Upper lobe of right lung (tissue), 1 donor: Measurements from ENCODE around the gene RPH3AL. TPM values are rescaled to one million over a fixed set of nuclear protein-coding genes. Genes with fewer than 3 reads are reported as not detected.
A peak's percentile ranks its signal among the peaks of the same experiment; 100 is the strongest.
"Not testable (repeated sequence)": the region's sequence is repeated elsewhere in the genome, so short reads cannot be mapped to it uniquely, and the experiment has no call there.

Experiments
- ATAC-seq: fragments of 200-7000 bp; cut with Tn5 transposase; one replicate; pipeline ENCODE4 v1.9.1; 2020; ENCODE audit warnings: mild to moderate bottlenecking, moderate library complexity
- DNase-seq: peaks from one replicate; pipeline ENCODE4 v3.0.0-alpha.2; 2020
- H3K27ac ChIP-seq: fragments of 200-600 bp; one replicate; pipeline ENCODE4 v1.8.0; 2022
- H3K27me3 ChIP-seq: fragments of 200-600 bp; one replicate; pipeline ENCODE4 v1.8.0; 2022; ENCODE audit warnings: mild to moderate bottlenecking
- H3K36me3 ChIP-seq: fragments of 200-600 bp; one replicate; pipeline ENCODE4 v1.8.0; 2022
- H3K4me1 ChIP-seq: fragments of 200-600 bp; one replicate; pipeline ENCODE4 v1.8.0; 2022
- H3K4me3 ChIP-seq: fragments of 200-600 bp; one replicate; pipeline ENCODE4 v1.8.0; 2022; ENCODE audit warnings: mild to moderate bottlenecking
- H3K9me3 ChIP-seq: fragments of 200-600 bp; one replicate; pipeline ENCODE4 v1.8.0; 2022
- intact Hi-C: fragments of 100-400 bp; cut with DNase I; formaldehyde crosslinking; loops from one replicate; pipeline ENCODE4 v1.11.0; 2022
- total RNA-seq: library from RNA; stranded (reverse); fragmentation: NEBNext Ultra II Directional; extraction: Animal tissue kit (Norgen Biotek cat#: 25700); gene quantifications from one replicate; pipeline ENCODE4 v1.2.1, GENCODE V29; 2021
- TF ChIP-seq, protein P1 (sequence below): fragments of 200-600 bp; IDR thresholded peaks from one replicate; pipeline ENCODE4 v1.8.0; 2022; ENCODE audit warnings: antibody characterized with exemption
- donor health status: DM: no; HTN: yes; CAD: no; lungs with severe emphysema.

The RPH3AL gene
- total RNA-seq, 1 donor from 2014 or later: 33.3 TPM

- DNase-seq (peak; percentile 32), ATAC-seq (no peak)
- Histone ChIP-seq H3K9me3 (no peaks in the 10 kb centered on the region), H3K36me3 (no peaks in the 10 kb centered on the region), H3K27ac (no peak overlapping the region), H3K4me1 (no peaks in the 10 kb centered on the region), H3K27me3 (no peaks in the 10 kb centered on the region), H3K4me3 (no peak overlapping the region)
- TF ChIP-seq, protein P1, sequence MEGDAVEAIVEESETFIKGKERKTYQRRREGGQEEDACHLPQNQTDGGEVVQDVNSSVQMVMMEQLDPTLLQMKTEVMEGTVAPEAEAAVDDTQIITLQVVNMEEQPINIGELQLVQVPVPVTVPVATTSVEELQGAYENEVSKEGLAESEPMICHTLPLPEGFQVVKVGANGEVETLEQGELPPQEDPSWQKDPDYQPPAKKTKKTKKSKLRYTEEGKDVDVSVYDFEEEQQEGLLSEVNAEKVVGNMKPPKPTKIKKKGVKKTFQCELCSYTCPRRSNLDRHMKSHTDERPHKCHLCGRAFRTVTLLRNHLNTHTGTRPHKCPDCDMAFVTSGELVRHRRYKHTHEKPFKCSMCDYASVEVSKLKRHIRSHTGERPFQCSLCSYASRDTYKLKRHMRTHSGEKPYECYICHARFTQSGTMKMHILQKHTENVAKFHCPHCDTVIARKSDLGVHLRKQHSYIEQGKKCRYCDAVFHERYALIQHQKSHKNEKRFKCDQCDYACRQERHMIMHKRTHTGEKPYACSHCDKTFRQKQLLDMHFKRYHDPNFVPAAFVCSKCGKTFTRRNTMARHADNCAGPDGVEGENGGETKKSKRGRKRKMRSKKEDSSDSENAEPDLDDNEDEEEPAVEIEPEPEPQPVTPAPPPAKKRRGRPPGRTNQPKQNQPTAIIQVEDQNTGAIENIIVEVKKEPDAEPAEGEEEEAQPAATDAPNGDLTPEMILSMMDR: no peak
- intact Hi-C loops: no loop called here
Observed at GRCh38 chr17:237406-237955, 115.1 kb downstream of the RPH3AL start.

- DNase-seq: peak; percentile 58
- H3K27me3 ChIP-seq: no peaks in the 10 kb centered on the region
- ATAC-seq: no peak
- H3K9me3 ChIP-seq: no peaks in the 10 kb centered on the region
- H3K4me1 ChIP-seq: no peaks in the 10 kb centered on the region
- intact Hi-C loops: no loop called here
- H3K36me3 ChIP-seq: no peaks in the 10 kb centered on the region
- H3K4me3 ChIP-seq: no peak overlapping the region
- TF ChIP-seq, protein P1: no peak
- H3K27ac ChIP-seq: no peak overlapping the region
Observed at GRCh38 chr17:236641-237405, 115.8 kb downstream of the RPH3AL start.

DNA sequence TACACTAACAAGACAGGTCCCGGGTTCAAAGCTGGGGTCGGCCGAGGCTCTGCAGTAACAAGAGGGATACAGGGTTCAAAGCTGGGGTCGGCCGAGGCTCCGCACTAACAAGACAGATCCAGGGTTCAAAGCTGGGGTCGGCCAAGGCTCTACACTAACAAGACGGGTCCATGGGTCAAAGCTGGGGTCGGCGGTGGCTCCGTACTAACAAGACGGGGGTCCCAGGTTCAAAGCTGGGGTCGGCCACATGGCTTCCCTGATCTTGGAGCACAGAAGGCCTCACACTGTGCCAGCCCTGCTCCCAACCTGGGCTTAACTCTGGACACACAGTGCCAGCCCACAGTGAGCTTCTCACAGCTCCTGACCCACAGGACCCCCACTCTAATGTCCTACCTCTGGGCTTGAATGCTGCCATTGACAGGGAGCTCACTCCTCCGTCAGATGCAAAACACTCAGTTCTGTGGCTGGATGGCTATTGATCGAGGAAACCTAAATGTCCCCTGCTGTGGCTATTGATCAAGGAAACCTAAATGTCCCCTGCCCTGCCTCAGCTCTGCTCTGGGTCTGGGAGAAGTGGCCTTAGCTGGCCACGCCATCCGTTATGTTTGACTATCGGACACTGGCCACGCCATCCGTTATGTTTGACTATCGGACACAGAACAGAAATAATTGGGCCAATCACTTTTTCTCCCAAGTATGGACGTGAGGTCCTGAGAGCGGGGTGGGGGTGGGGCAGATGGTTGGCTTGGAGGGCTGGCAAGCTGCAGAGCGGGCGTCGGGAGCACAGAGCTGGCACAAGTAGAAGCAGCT is 116.6 kb downstream of the RPH3AL start:
- intact Hi-C loops: no loop called here
- TF ChIP-seq, protein P1: no peak
- H3K9me3 ChIP-seq: no peaks in the 10 kb centered on the region
- H3K27me3 ChIP-seq: no peaks in the 10 kb centered on the region
- H3K4me1 ChIP-seq: no peaks in the 10 kb centered on the region
- H3K4me3 ChIP-seq: no peak overlapping the region
- H3K27ac ChIP-seq: no peak overlapping the region
- no peak for ATAC-seq
- DNase-seq: peak; percentile 55
- H3K36me3 ChIP-seq: no peaks in the 10 kb centered on the region

GRCh38 chr17:234994-235830 is 117.4 kb downstream of the RPH3AL start:
- H3K9me3 ChIP-seq, H3K36me3 ChIP-seq, intact Hi-C loops, H3K4me1 ChIP-seq, H3K27me3 ChIP-seq, H3K4me3 ChIP-seq, ATAC-seq: not testable (repeated sequence)
- H3K27ac ChIP-seq: peak overlapping the region; percentile 85
- peak; percentile 33 for DNase-seq

DNA sequence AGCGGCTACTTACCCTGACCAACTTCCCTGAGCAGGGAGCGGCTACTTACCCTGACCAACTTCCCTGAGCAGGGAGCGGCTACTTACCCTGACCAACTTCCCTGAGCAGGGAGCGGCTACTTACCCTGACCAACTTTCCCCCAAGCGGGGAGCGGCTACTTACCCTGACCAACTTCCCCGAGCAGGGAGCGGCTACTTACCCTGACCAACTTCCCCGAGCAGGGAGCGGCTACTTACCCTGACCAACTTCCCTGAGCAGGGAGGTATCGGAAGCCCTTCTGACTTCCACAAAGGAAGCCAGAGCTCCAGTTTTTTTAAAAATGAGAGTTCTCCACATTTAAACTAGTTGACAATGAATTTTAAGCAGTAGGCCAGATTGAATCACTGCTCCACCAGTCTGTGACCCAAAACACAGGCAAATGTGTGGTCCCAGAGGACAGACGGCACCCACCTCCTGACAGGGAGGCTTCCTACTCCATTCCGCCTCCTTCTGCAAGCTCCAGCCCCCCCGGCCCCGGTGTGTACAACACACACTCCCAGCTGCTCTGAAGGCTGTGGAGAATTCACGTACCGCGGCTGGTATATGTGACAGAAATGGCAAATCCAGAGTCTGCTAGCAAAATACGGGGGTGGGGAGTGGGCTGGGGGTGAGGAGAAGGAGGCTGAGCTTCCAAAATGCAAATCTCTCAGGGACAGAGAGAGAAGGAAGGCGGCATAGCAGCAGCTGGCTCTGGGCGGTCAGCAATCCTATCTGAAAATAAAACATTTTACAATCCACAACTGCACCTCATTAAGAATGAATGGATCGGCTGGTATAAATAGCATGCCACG is 118.2 kb downstream of the RPH3AL start:
- DNase-seq: peak; percentile 64

More for the DNA sequence above, 118.2 kb downstream of the RPH3AL start:
- ATAC-seq, H3K4me1 ChIP-seq, H3K36me3 ChIP-seq, H3K27me3 ChIP-seq, H3K9me3 ChIP-seq, intact Hi-C loops: not testable (repeated sequence)
- Histone ChIP-seq H3K4me3 (peak overlapping the region; percentile 28), H3K27ac (peak overlapping the region; percentile 85)
